A673 (cell line): Measurements from ENCODE around the gene CCDC7. TPM values are rescaled to one million over a fixed set of nuclear protein-coding genes. Genes with fewer than 3 reads are reported as not detected.

Experiments
- BruUV-seq: library from RNA; stranded (reverse); fragments of 400-500 nt; replicated peaks from 2 replicates; lab custom pipeline; 2021; lab: Mats Ljungman, UMichigan
- CTCF ChIA-PET: fragments of 300-600 bp; sonication (Branson Sonifier 250); formaldehyde crosslinking; loops from one replicate; lab custom pipeline; 2022; ENCODE audit warnings: antibody characterized with exemption; lab: Charles Lee
- POLR2A ChIA-PET: fragments of 300-600 bp; sonication (Branson Sonifier 250); formaldehyde crosslinking; loops from one replicate; lab custom pipeline; 2022; ENCODE audit warnings: antibody characterized with exemption; ENCODE audit not compliant: low non-redundant PET; lab: Charles Lee
- DNase-seq: peaks from one replicate; pipeline ENCODE4 v3.0.0-alpha.2; 2015; ENCODE audit warnings: low spot score
- H3K27ac ChIP-seq: fragments of 200-600 bp; sonication (generic); 2 replicates; pipeline ENCODE4 v1.5.1; 2016; ENCODE audit warnings: mixed run types, low read depth, mild to moderate bottlenecking, mixed read lengths, antibody characterized with exemption, low read length; ENCODE audit not compliant: poor library complexity, severe bottlenecking
- H3K27me3 ChIP-seq: fragments of 200-600 bp; sonication (generic); replicated peaks from 2 replicates; pipeline ENCODE4 v1.6.1; 2017; ENCODE audit warnings: mixed run types, low read depth, mild to moderate bottlenecking, mixed read lengths, antibody characterized with exemption, low read length; ENCODE audit not compliant: insufficient read depth, poor library complexity
- H3K36me3 ChIP-seq: fragments of 200-600 bp; sonication (generic); 2 replicates; pipeline ENCODE4 v1.6.1; 2016; ENCODE audit warnings: mixed run types, mild to moderate bottlenecking, mixed read lengths, antibody characterized with exemption, low read length; ENCODE audit not compliant: insufficient read depth, poor library complexity, severe bottlenecking
- H3K4me1 ChIP-seq: fragments of 200-600 bp; sonication (generic); 2 replicates; pipeline ENCODE4 v1.6.1; 2017; ENCODE audit warnings: mixed run types, mild to moderate bottlenecking, mixed read lengths, antibody characterized with exemption, low read length; ENCODE audit not compliant: insufficient read depth, poor library complexity, severe bottlenecking
- H3K4me3 ChIP-seq: fragments of 200-600 bp; sonication (generic); 2 replicates; pipeline ENCODE4 v1.5.1; 2016; ENCODE audit warnings: low read depth, mixed run types, mild to moderate bottlenecking, mixed read lengths, low read length; ENCODE audit not compliant: poor library complexity, severe bottlenecking
- H3K9me3 ChIP-seq: fragments of 200-600 bp; sonication (generic); 2 replicates; pipeline ENCODE4 v1.6.1; 2016; ENCODE audit warnings: mixed run types, low read depth, mild to moderate bottlenecking, mixed read lengths, antibody characterized with exemption, low read length; ENCODE audit not compliant: poor library complexity, severe bottlenecking
- CTCF ChIP-seq: fragments of 300-800, 200-600 bp; sonication (generic); conservative IDR thresholded peaks from 2 replicates; pipeline ENCODE4 v1.5.1; 2017; ENCODE audit warnings: low read depth, mild to moderate bottlenecking, antibody characterized with exemption, low read length, moderate library complexity, mixed read lengths
- EZH2 ChIP-seq: fragments of 200-600 bp; sonication (generic); IDR thresholded peaks from 2 replicates; pipeline ENCODE4 v1.6.1; 2017; ENCODE audit warnings: borderline replicate concordance, low read depth, mild to moderate bottlenecking, mixed read lengths, antibody characterized with exemption, low read length; ENCODE audit not compliant: poor library complexity, severe bottlenecking
- intact Hi-C: fragments of 100-400 bp; cut with micrococcal nuclease; formaldehyde crosslinking; loops from one replicate; pipeline ENCODE4 v1.10.0; 2022; ENCODE audit not compliant: unreplicated experiment
- total RNA-seq: library from RNA; stranded (reverse); gene quantifications from 2 replicates; pipeline ENCODE4 v1.2.3, GENCODE V29; 2021

The CCDC7 gene
- total RNA-seq, 1 experiment from 2014 or later, result 16.4 TPM

- no TSS peak for BruUV-seq
- ChIA-PET CTCF (no interaction called here), POLR2A (no interaction called here)
- Histone ChIP-seq H3K36me3 (no peaks in the 10 kb centered on the region), H3K4me3 (no peak overlapping the region), H3K4me1 (peaks cover 10% of the 10 kb centered on the region), H3K27me3 (no peaks in the 10 kb centered on the region), H3K27ac (no peak overlapping the region), H3K9me3 (peaks cover 8% of the 10 kb centered on the region)
- intact Hi-C loops, result no loop called here
- no peak for TF ChIP-seq CTCF
- DNase-seq, result no peak
Observed at GRCh38 chr10:32687116-32687515, 241.2 kb downstream of the CCDC7 start.

- no peaks in the 10 kb centered on the region for H3K36me3 ChIP-seq
- H3K4me3 ChIP-seq, result no peak overlapping the region
- intact Hi-C loops, result no loop called here
- no peak for DNase-seq
- ChIA-PET CTCF (no interaction called here), POLR2A (no interaction called here)
- TF ChIP-seq EZH2 (no peak), CTCF (no peak)
- no TSS peak for BruUV-seq
- H3K27me3 ChIP-seq, result no peaks in the 10 kb centered on the region
- peaks cover 14% of the 10 kb centered on the region for H3K4me1 ChIP-seq
- no peak overlapping the region for H3K27ac ChIP-seq
- H3K9me3 ChIP-seq, result peaks cover 8% of the 10 kb centered on the region
Observed at GRCh38 chr10:32687546-32687945, 241.6 kb downstream of the CCDC7 start.

GRCh38 chr10:32692174-32692573 is 246.2 kb downstream of the CCDC7 start:
- intact Hi-C loops, result no loop called here
- ChIA-PET CTCF (no interaction called here), POLR2A (no interaction called here)
- Histone ChIP-seq H3K27me3 (no peaks in the 10 kb centered on the region), H3K36me3 (no peaks in the 10 kb centered on the region), H3K4me3 (no peak overlapping the region), H3K9me3 (peaks cover 1% of the 10 kb centered on the region), H3K4me1 (peaks cover 15% of the 10 kb centered on the region), H3K27ac (peak overlapping the region; percentile 26)
- peak; percentile 87 for DNase-seq
- no TSS peak for BruUV-seq
- no peak for TF ChIP-seq EZH2
- no peak for TF ChIP-seq CTCF
